ENCODE data around the gene RFX1. TPM values are rescaled to one million over a fixed set of nuclear protein-coding genes. Genes with fewer than 3 reads are reported as not detected.

Gene RFX1
- total and polyA plus RNA-seq, 2 of the 13 experiments (the other 11 are each of a cell fraction or from before 2014, with no cell fraction given): 1.1 to 1.3 TPM

DNA sequence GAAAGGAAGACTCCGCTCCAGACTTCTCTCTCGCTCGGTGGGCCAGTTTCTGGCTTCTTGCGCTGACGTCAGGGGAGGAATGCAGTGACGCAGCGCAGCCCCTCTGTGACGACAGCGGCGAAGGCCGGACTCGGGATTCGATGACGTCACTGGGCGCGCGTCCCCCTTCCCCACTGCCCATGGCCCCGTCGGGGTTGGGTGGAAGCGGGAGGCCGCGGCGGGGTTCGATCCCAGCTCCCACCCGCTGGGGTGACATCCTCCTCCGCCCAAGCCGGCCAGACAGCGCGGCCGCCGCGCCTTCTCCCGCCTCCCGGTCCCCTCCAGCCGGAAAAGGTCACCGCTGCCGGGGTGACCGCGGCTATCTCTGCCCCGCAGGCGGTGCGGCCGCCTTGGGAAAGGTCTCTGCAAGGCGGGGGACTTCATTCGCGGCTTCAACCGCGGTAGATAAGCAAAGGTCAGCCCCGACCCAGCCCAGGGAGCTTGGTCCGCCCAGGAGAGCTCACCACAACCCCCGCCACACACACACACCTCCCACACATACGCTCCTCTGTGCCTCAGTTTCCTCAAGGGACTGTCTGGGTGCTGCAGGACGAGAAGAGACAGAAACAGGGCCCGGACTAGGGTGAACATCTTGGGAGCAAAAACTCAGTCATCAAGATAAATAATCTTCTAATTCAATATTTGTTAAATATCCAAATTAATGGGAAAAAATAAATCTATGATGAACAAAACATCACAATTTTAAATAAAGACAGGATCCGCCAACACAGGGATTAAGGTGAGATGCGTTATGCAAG, 844 bp upstream of the RFX1 start (continued):
- TF ChIP-seq, protein P1, sequence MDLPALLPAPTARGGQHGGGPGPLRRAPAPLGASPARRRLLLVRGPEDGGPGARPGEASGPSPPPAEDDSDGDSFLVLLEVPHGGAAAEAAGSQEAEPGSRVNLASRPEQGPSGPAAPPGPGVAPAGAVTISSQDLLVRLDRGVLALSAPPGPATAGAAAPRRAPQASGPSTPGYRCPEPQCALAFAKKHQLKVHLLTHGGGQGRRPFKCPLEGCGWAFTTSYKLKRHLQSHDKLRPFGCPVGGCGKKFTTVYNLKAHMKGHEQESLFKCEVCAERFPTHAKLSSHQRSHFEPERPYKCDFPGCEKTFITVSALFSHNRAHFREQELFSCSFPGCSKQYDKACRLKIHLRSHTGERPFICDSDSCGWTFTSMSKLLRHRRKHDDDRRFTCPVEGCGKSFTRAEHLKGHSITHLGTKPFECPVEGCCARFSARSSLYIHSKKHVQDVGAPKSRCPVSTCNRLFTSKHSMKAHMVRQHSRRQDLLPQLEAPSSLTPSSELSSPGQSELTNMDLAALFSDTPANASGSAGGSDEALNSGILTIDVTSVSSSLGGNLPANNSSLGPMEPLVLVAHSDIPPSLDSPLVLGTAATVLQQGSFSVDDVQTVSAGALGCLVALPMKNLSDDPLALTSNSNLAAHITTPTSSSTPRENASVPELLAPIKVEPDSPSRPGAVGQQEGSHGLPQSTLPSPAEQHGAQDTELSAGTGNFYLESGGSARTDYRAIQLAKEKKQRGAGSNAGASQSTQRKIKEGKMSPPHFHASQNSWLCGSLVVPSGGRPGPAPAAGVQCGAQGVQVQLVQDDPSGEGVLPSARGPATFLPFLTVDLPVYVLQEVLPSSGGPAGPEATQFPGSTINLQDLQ (CRISPR knock-in tag; IDR thresholded peaks at IDR 0.05): no peak; the same call in 1 of the 2 replicates
- no peak; the same call in 1 of the 2 replicates for TF ChIP-seq KAT7 (CRISPR knock-in tag; IDR thresholded peaks at IDR 0.05; ENCODE audit: borderline replicate concordance)
- 0 out of 2 replicates have a peak, but pooled peaks have one; percentile 51 for TF ChIP-seq RNF2 (conservative IDR thresholded peaks at IDR 0.05; ENCODE audit: low read depth)
- TF ChIP-seq ZFP36L2 (CRISPR knock-in tag; IDR thresholded peaks at IDR 0.05): no peak; the same call in 1 of the 2 replicates
- peak; percentile 68 for TF ChIP-seq PHF5A (CRISPR knock-in tag; IDR thresholded peaks at IDR 0.05; ENCODE audit: low read depth, unreplicated experiment)
- TF ChIP-seq ZNF33B (CRISPR knock-in tag; IDR thresholded peaks at IDR 0.05): no peak
- peak; percentile 75 for TF ChIP-seq ZNF614 (CRISPR knock-in tag; IDR thresholded peaks at IDR 0.05; ENCODE audit: borderline replicate concordance)
- peak; percentile 95 for TF ChIP-seq EED (CRISPR knock-in tag; IDR thresholded peaks at IDR 0.05)
- no peak for TF ChIP-seq ZNF234 (CRISPR knock-in tag; conservative IDR thresholded peaks at IDR 0.05)
- TF ChIP-seq CC2D1A (CRISPR knock-in tag; IDR thresholded peaks at IDR 0.05): no peak
- TF ChIP-seq, protein P2, sequence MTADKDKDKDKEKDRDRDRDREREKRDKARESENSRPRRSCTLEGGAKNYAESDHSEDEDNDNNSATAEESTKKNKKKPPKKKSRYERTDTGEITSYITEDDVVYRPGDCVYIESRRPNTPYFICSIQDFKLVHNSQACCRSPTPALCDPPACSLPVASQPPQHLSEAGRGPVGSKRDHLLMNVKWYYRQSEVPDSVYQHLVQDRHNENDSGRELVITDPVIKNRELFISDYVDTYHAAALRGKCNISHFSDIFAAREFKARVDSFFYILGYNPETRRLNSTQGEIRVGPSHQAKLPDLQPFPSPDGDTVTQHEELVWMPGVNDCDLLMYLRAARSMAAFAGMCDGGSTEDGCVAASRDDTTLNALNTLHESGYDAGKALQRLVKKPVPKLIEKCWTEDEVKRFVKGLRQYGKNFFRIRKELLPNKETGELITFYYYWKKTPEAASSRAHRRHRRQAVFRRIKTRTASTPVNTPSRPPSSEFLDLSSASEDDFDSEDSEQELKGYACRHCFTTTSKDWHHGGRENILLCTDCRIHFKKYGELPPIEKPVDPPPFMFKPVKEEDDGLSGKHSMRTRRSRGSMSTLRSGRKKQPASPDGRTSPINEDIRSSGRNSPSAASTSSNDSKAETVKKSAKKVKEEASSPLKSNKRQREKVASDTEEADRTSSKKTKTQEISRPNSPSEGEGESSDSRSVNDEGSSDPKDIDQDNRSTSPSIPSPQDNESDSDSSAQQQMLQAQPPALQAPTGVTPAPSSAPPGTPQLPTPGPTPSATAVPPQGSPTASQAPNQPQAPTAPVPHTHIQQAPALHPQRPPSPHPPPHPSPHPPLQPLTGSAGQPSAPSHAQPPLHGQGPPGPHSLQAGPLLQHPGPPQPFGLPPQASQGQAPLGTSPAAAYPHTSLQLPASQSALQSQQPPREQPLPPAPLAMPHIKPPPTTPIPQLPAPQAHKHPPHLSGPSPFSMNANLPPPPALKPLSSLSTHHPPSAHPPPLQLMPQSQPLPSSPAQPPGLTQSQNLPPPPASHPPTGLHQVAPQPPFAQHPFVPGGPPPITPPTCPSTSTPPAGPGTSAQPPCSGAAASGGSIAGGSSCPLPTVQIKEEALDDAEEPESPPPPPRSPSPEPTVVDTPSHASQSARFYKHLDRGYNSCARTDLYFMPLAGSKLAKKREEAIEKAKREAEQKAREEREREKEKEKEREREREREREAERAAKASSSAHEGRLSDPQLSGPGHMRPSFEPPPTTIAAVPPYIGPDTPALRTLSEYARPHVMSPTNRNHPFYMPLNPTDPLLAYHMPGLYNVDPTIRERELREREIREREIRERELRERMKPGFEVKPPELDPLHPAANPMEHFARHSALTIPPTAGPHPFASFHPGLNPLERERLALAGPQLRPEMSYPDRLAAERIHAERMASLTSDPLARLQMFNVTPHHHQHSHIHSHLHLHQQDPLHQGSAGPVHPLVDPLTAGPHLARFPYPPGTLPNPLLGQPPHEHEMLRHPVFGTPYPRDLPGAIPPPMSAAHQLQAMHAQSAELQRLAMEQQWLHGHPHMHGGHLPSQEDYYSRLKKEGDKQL (CRISPR knock-in tag; IDR thresholded peaks at IDR 0.05; ENCODE audit: low read depth): no peak; the same call in 1 of the 2 replicates
- TF ChIP-seq, protein P3, sequence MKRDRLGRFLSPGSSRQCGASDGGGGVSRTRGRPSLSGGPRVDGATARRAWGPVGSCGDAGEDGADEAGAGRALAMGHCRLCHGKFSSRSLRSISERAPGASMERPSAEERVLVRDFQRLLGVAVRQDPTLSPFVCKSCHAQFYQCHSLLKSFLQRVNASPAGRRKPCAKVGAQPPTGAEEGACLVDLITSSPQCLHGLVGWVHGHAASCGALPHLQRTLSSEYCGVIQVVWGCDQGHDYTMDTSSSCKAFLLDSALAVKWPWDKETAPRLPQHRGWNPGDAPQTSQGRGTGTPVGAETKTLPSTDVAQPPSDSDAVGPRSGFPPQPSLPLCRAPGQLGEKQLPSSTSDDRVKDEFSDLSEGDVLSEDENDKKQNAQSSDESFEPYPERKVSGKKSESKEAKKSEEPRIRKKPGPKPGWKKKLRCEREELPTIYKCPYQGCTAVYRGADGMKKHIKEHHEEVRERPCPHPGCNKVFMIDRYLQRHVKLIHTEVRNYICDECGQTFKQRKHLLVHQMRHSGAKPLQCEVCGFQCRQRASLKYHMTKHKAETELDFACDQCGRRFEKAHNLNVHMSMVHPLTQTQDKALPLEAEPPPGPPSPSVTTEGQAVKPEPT (CRISPR knock-in tag; IDR thresholded peaks at IDR 0.05; ENCODE audit: low read depth): no peak
- TF ChIP-seq SAFB2 (CRISPR knock-in tag; IDR thresholded peaks at IDR 0.05; ENCODE audit: borderline replicate concordance, low read depth): peak; percentile 71; the same call in 1 of the 2 replicates
- TF ChIP-seq BCL6 (CRISPR knock-in tag; IDR thresholded peaks at IDR 0.05): peak; percentile 62
- TF ChIP-seq NFYB (CRISPR knock-in tag; IDR thresholded peaks at IDR 0.05): no peak
- no peak for TF ChIP-seq ZNF17 (CRISPR knock-in tag; IDR thresholded peaks at IDR 0.05)
- TF ChIP-seq SRSF4 (IDR thresholded peaks at IDR 0.05; ENCODE audit: low read depth, low read length, poor library complexity, severe bottlenecking): no peak
- TF ChIP-seq ZNF792 (CRISPR knock-in tag; IDR thresholded peaks at IDR 0.05): peak; percentile 84; the same call in 1 of the 2 replicates
